Measurements from ENCODE around the gene CD52. TPM values are rescaled to one million over a fixed set of nuclear protein-coding genes. Genes with fewer than 3 reads are reported as not detected.
A peak's percentile ranks its signal among the peaks of the same experiment; 100 is the strongest.
"Not testable (repeated sequence)": the region's sequence is repeated elsewhere in the genome, so short reads cannot be mapped to it uniquely, and the experiment has no call there.

The CD52 gene
- polyA plus RNA-seq, 4 donors: 23.1 to 116 (median 36.8) TPM

DNA sequence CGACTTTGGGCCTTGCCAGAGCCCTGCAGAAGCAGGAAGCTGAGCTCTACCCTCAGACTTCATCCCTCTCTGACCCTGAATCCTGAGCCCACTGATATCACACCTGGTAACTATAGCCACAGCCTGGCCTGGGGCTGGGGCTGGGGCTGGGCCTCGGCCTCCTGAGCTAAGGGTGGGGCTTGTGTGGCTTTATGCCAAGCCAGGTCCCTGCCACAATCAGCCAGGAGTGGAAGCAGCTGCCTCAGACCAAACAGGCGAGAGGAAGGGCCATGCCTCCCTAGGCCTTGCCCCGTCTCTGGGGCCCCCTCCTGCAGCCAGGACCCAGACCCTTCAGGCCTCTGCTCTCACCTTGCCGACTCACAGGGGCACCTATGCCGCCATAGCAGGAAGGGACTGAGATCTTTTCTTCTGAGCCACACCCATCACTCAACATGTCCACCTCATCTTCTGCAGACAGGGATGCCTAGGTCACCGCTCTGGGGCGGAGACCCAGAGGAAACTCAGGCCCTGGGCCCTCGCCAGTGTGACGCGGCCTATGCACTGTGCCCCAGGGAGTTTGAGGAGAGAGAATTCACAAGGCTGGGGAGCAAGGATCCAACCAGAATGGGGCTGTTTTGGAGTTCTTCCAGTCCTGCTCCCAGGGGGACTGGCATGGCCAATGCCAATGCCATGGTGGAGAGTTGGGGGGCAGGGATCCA, 17.0 kb upstream of the CD52 start:
- Histone ChIP-seq H3K27me3 (ENCODE audit: control insufficient read depth in 3 of 3, insufficient read depth in 3 of 3, low read length in 3 of 3) (no peaks in the 10 kb centered on the region), H3K36me3 (ENCODE audit: control insufficient read depth in 3 of 3, insufficient read depth in 2 of 3, low read depth in 1 of 3, low read length in 3 of 3) (peaks cover 0 to 42% (median 0%) of the 10 kb centered on the region in 3 donors), H3K4me3 (ENCODE audit: low read depth in 1 of 3, low read length in 3 of 3) (no peak overlapping the region), H3K27ac (ENCODE audit: low read depth in 1 of 3, low read length in 2 of 3) (no peak overlapping the region), H3K9me3 (ENCODE audit: control insufficient read depth in 2 of 2, insufficient read depth in 1 of 2, low read depth in 1 of 2, low read length in 1 of 2) (no peaks in the 10 kb centered on the region), H3K4me1 (ENCODE audit: control insufficient read depth in 3 of 3, insufficient read depth in 2 of 3, low read depth in 1 of 3, low read length in 2 of 3) (peaks cover 0 to 12% (median 1%) of the 10 kb centered on the region in 3 donors)
- FAIRE-seq (no peak), DNase-seq (no peak)
- WGBS, 3 donors: 76 to 85% (median 80%) methylated on average over 11 of the region's 11 CpGs

GRCh38 chr1:26302733-26303405, 14.9 kb upstream of the CD52 start:
- FAIRE-seq (no peak), DNase-seq (no peak)
- Histone ChIP-seq H3K4me1 (ENCODE audit: control insufficient read depth in 3 of 3, insufficient read depth in 2 of 3, low read depth in 1 of 3, low read length in 2 of 3) (peaks cover 0 to 23% (median 2%) of the 10 kb centered on the region in 3 donors), H3K36me3 (ENCODE audit: control insufficient read depth in 3 of 3, insufficient read depth in 2 of 3, low read depth in 1 of 3, low read length in 3 of 3) (peaks cover 0 to 21% (median 0%) of the 10 kb centered on the region in 3 donors), H3K27ac (ENCODE audit: low read depth in 1 of 3, low read length in 2 of 3) (peak overlapping the region in 1 of 3 donors; percentile 29), H3K4me3 (ENCODE audit: low read depth in 1 of 3, low read length in 3 of 3) (no peak overlapping the region), H3K9me3 (ENCODE audit: control insufficient read depth in 2 of 2, insufficient read depth in 1 of 2, low read depth in 1 of 2, low read length in 1 of 2) (no peaks in the 10 kb centered on the region), H3K27me3 (ENCODE audit: control insufficient read depth in 3 of 3, insufficient read depth in 3 of 3, low read length in 3 of 3) (no peaks in the 10 kb centered on the region)
- WGBS, 3 donors: 58 to 65% (median 59%) methylated on average over 8 of the region's 8 CpGs

GRCh38 chr1:26305667-26306289, 12.0 kb upstream of the CD52 start:
- H3K4me1 ChIP-seq (ENCODE audit: control insufficient read depth in 3 of 3, insufficient read depth in 2 of 3, low read depth in 1 of 3, low read length in 2 of 3): peaks cover 0 to 23% (median 2%) of the 10 kb centered on the region in 3 donors
- peak overlapping the region in 2 of 3 donors; percentile 1 to 29 for H3K27ac ChIP-seq (ENCODE audit: low read depth in 1 of 3, low read length in 2 of 3)
- FAIRE-seq (no peak), DNase-seq (peak in 1 of 2 donors; percentile 44)
- no peaks in the 10 kb centered on the region for H3K9me3 ChIP-seq (ENCODE audit: control insufficient read depth in 2 of 2, insufficient read depth in 1 of 2, low read depth in 1 of 2, low read length in 1 of 2)
- H3K36me3 ChIP-seq (ENCODE audit: control insufficient read depth in 3 of 3, insufficient read depth in 2 of 3, low read depth in 1 of 3, low read length in 3 of 3): peaks cover 0 to 11% (median 0%) of the 10 kb centered on the region in 3 donors
- peak overlapping the region; percentile 77 to 79 (median 79) for H3K4me3 ChIP-seq (ENCODE audit: low read depth in 1 of 3, low read length in 3 of 3)
- no peaks in the 10 kb centered on the region for H3K27me3 ChIP-seq (ENCODE audit: control insufficient read depth in 3 of 3, insufficient read depth in 3 of 3, low read length in 3 of 3)
- 15 to 27% (median 20%) methylated on average over 8 of the region's 8 CpGs for WGBS, 3 donors

DNA sequence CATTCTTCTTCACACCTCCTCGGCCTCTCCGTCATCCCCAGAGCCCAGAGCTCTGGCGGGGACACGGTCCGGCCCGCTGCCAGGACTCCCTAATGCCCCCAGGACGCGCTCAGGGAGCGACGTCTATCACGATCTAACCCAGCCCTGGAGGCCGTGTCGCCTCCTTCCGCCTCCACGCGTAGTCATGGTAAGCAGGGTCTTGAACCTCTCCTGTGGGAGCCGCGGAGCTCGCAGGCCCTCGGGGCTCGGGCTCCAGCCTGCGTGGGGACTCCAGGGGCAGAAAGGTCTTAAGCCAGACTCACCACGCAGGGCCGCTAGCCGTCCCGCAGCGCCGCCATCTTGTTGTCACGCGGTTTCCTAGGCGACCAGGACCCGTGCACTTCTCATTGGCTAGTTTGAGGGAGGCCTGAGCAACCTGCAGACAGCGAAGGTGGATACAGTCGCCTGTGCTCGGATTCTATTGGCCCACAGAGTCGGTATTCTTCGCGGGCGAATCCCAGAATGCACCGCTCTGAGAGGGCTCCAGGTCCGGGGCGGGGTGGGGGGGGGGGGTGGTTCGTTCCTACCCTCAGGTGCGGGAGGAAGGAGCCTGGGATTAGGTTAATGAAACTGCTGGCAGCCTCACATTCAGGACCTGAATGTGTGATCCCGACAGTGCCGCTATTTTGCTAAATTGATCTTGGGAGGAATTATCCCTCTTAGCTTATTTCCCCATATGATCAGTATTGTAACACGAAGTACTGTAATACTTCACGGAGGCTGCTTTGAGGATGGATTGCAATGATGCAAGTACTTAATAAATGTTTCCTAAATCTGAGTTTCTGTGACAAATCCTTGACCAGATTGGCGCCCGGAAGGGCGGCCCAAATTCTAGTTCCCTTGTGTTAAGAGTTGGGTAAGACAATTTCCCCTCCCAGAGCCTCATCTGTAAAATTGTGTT, 11.2 kb upstream of the CD52 start, which contains the start of gene UBXN11:
Gene UBXN11, minus strand, starts transcription at position 347 of the 940 bp plus-strand sequence. CDS start 3,753 bp downstream, outside the sequence.
- DNase-seq (peak; percentile 96 to 98), FAIRE-seq (no peak)
- H3K27me3 ChIP-seq (ENCODE audit: control insufficient read depth in 3 of 3, insufficient read depth in 3 of 3, low read length in 3 of 3): no peaks in the 10 kb centered on the region
- peak within 1 kb of the TSS; percentile 77 to 79 (median 79) for H3K4me3 ChIP-seq (ENCODE audit: low read depth in 1 of 3, low read length in 3 of 3)
- H3K9me3 ChIP-seq (ENCODE audit: control insufficient read depth in 2 of 2, insufficient read depth in 1 of 2, low read depth in 1 of 2, low read length in 1 of 2): no peaks in the 10 kb centered on the region
- 0 to 2% (median 1%) methylated on average over 47 to 51 of the region's 51 CpGs for WGBS, 3 donors
- H3K27ac ChIP-seq (ENCODE audit: low read depth in 1 of 3, low read length in 2 of 3): peak within 1 kb of the TSS in 2 of 3 donors; percentile 29 to 57
- peaks cover 0 to 3% (median 0%) of the 10 kb centered on the region in 3 donors for H3K36me3 ChIP-seq (ENCODE audit: control insufficient read depth in 3 of 3, insufficient read depth in 2 of 3, low read depth in 1 of 3, low read length in 3 of 3)
- H3K4me1 ChIP-seq (ENCODE audit: control insufficient read depth in 3 of 3, insufficient read depth in 2 of 3, low read depth in 1 of 3, low read length in 2 of 3): peaks cover 0 to 23% (median 2%) of the 10 kb centered on the region in 3 donors

- Histone ChIP-seq H3K4me1 (ENCODE audit: control insufficient read depth in 3 of 3, insufficient read depth in 2 of 3, low read depth in 1 of 3, low read length in 2 of 3) (peaks cover 0 to 22% (median 2%) of the 10 kb centered on the region in 3 donors), H3K27ac (ENCODE audit: low read depth in 1 of 3, low read length in 2 of 3) (peak overlapping the region in 2 of 3 donors; percentile 57 to 61), H3K4me3 (ENCODE audit: low read depth in 1 of 3, low read length in 3 of 3) (peak overlapping the region in 1 of 3 donors; percentile 79), H3K9me3 (ENCODE audit: control insufficient read depth in 2 of 2, insufficient read depth in 1 of 2, low read depth in 1 of 2, low read length in 1 of 2) (no peaks in the 10 kb centered on the region), H3K27me3 (ENCODE audit: control insufficient read depth in 3 of 3, insufficient read depth in 3 of 3, low read length in 3 of 3) (no peaks in the 10 kb centered on the region), H3K36me3 (ENCODE audit: control insufficient read depth in 3 of 3, insufficient read depth in 2 of 3, low read depth in 1 of 3, low read length in 3 of 3) (no peaks in the 10 kb centered on the region)
- DNase-seq (no peak), FAIRE-seq (no peak)
- 12 to 26% (median 16%) methylated on average over 6 of the region's 6 CpGs for WGBS, 3 donors
Measured at GRCh38 chr1:26307363-26307781, 10.4 kb upstream of the CD52 start.

DNA sequence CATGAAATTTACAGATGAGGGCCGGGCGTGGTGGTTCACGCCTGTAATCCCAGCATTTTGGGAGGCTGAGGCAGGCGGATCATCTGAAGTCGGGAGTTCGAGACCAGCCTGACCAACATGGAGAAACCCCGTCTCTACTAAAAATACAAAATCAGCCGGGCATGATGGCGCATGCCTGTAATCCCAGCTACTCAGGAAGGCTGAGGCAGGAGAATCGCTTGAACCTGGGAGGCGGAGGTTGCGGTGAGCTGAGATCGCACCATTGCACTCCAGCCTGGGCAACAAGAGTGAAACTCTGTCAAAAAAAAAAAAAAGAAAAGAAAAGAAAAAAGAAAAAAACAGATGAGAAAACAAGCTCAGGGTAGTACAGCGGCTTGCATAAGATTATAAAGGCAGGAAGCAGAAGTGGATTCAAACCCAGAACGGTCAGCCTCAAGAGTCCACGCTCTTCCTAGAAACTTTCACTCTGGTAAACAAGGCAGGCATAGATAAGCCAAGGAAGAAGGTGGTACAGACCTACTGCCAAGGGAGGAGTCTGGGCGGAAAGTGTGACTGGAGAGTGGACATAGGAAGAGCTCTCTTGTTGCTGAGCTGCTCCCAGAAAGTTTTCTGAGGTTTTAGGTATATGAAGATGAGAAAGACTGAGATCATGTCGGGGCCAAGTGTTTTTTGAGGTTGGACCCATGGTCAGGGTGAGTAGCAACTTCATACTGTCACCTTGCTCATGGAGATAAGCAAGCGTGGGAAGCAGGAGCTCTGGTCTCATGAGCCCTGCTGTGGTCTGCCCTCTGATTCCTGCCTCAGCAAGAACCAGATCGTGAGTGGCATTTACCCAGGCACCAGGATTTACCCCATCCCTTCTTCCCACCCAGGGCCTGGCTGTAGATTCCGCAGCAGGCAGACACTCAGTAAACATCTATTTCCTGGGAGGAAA, 9.5 kb upstream of the CD52 start:
- H3K27me3 ChIP-seq (ENCODE audit: control insufficient read depth in 3 of 3, insufficient read depth in 3 of 3, low read length in 3 of 3); H3K36me3 ChIP-seq (ENCODE audit: control insufficient read depth in 3 of 3, insufficient read depth in 2 of 3, low read depth in 1 of 3, low read length in 3 of 3); DNase-seq; FAIRE-seq; H3K4me3 ChIP-seq (ENCODE audit: low read depth in 1 of 3, low read length in 3 of 3); H3K9me3 ChIP-seq (ENCODE audit: control insufficient read depth in 2 of 2, insufficient read depth in 1 of 2, low read depth in 1 of 2, low read length in 1 of 2): not testable (repeated sequence)
- Histone ChIP-seq H3K27ac (ENCODE audit: low read depth in 1 of 3, low read length in 2 of 3) (peak overlapping the region in 1 of 3 donors; percentile 61), H3K4me1 (ENCODE audit: control insufficient read depth in 3 of 3, insufficient read depth in 2 of 3, low read depth in 1 of 3, low read length in 2 of 3) (peaks cover 0 to 13% (median 2%) of the 10 kb centered on the region in 3 donors)
- 78 to 85% (median 84%) methylated on average over 21 of the region's 21 CpGs for WGBS, 3 donors

GRCh38 chr1:26314501-26314900, 3.3 kb upstream of the CD52 start:
- Histone ChIP-seq H3K27me3 (ENCODE audit: control insufficient read depth in 3 of 3, insufficient read depth in 3 of 3, low read length in 3 of 3) (peaks cover 0 to 2% (median 0%) of the 10 kb centered on the region in 3 donors), H3K27ac (ENCODE audit: low read depth in 1 of 3, low read length in 2 of 3) (no peak overlapping the region), H3K9me3 (ENCODE audit: control insufficient read depth in 2 of 2, insufficient read depth in 1 of 2, low read depth in 1 of 2, low read length in 1 of 2) (no peaks in the 10 kb centered on the region), H3K36me3 (ENCODE audit: control insufficient read depth in 3 of 3, insufficient read depth in 2 of 3, low read depth in 1 of 3, low read length in 3 of 3) (no peaks in the 10 kb centered on the region), H3K4me3 (ENCODE audit: low read depth in 1 of 3, low read length in 3 of 3) (no peak overlapping the region), H3K4me1 (ENCODE audit: control insufficient read depth in 3 of 3, insufficient read depth in 2 of 3, low read depth in 1 of 3, low read length in 2 of 3) (no peaks in the 10 kb centered on the region)
- FAIRE-seq (no peak), DNase-seq (no peak)
- 77 to 86% (median 78%) methylated on average over 5 of the region's 5 CpGs for WGBS, 3 donors
